OCI-LY1 (cell line): ENCODE measurements around the gene CMAS.

Experiments used
- H2AFZ ChIP-seq: fragments of 200-600 bp; sonication (generic), shearing (Covaris generic); 2 replicates; pipeline ENCODE4 v1.6.0; 2014; ENCODE audit warnings: antibody characterized with exemption, mild to moderate bottlenecking, low read length
- H3F3A ChIP-seq: fragments of 200-600 bp; sonication (generic), shearing (Covaris generic); 2 replicates; pipeline ENCODE4 v1.6.0; 2014; ENCODE audit warnings: mild to moderate bottlenecking, antibody characterized with exemption, low read length, moderate library complexity; ENCODE audit not compliant: insufficient read depth
- H3K27ac ChIP-seq: fragments of 200-600 bp; sonication (generic); 2 replicates; pipeline ENCODE4 v1.5.1; 2014; ENCODE audit warnings: low read length, mixed run types, mild to moderate bottlenecking, low read depth; ENCODE audit not compliant: poor library complexity, severe bottlenecking
- H3K27me3 ChIP-seq: fragments of 200-600 bp; sonication (generic); 2 replicates; pipeline ENCODE4 v1.6.0; 2014; ENCODE audit warnings: antibody characterized with exemption, mild to moderate bottlenecking, low read length, moderate library complexity; ENCODE audit not compliant: insufficient read depth
- H3K36me3 ChIP-seq: fragments of 200-600 bp; sonication (generic); 2 replicates; pipeline ENCODE4 v1.6.1; 2014; ENCODE audit warnings: mild to moderate bottlenecking, antibody characterized with exemption, low read length, moderate library complexity, mixed read lengths; ENCODE audit not compliant: insufficient read depth
- H3K4me1 ChIP-seq: fragments of 200-600 bp; sonication (generic); 2 replicates; pipeline ENCODE4 v1.5.1; 2014; ENCODE audit warnings: mild to moderate bottlenecking, low read length, moderate library complexity; ENCODE audit not compliant: insufficient read depth, severe bottlenecking
- H3K4me2 ChIP-seq: fragments of 200-600 bp; sonication (generic), shearing (Covaris generic); 2 replicates; pipeline ENCODE4 v1.6.1; 2014; ENCODE audit warnings: low read length
- H3K4me3 ChIP-seq: fragments of 200-600 bp; sonication (generic); 2 replicates; pipeline ENCODE4 v1.5.1; 2014; ENCODE audit warnings: low read length, low read depth, mild to moderate bottlenecking, mixed read lengths; ENCODE audit not compliant: poor library complexity, severe bottlenecking
- H3K79me2 ChIP-seq: fragments of 200-600 bp; shearing (Covaris generic); 2 replicates; pipeline ENCODE4 v1.6.1; 2016; ENCODE audit warnings: mixed run types, low read length, mixed read lengths; ENCODE audit not compliant: insufficient read depth
- H3K9ac ChIP-seq: fragments of 200-600 bp; sonication (generic), shearing (Covaris generic); 2 replicates; pipeline ENCODE4 v1.6.1; 2014; ENCODE audit warnings: mild to moderate bottlenecking, low read length, mixed read lengths
- H3K9me2 ChIP-seq: fragments of 200-600 bp; sonication (generic), shearing (Covaris generic); 2 replicates; pipeline ENCODE4 v1.6.1; 2014; ENCODE audit warnings: low read depth, mild to moderate bottlenecking, low read length, mixed read lengths
- H3K9me3 ChIP-seq: fragments of 200-600 bp; shearing (Covaris generic); 2 replicates; pipeline ENCODE4 v1.6.1; 2014; ENCODE audit warnings: low read length, mixed read lengths
- H4K20me1 ChIP-seq: fragments of 200-600 bp; sonication (generic), shearing (Covaris generic); 2 replicates; pipeline ENCODE4 v1.6.0; 2016; ENCODE audit warnings: mild to moderate bottlenecking, low read length; ENCODE audit not compliant: insufficient read depth
- EZH2 ChIP-seq: fragments of 200-600 bp; sonication (generic), shearing (Covaris generic); IDR thresholded peaks from 2 replicates; pipeline ENCODE4 v1.8.0; 2017; ENCODE audit warnings: borderline replicate concordance, mixed run types, mild to moderate bottlenecking, antibody characterized with exemption, low read length, moderate library complexity, mixed read lengths
- TF ChIP-seq, protein P1 (sequence below): fragments of 200-600 bp; sonication (generic), shearing (Covaris generic); IDR thresholded peaks from 2 replicates; pipeline ENCODE4 v1.5.1; 2017; ENCODE audit warnings: mild to moderate bottlenecking, antibody characterized with exemption, low read length, moderate library complexity, mixed read lengths

The CMAS gene

DNA sequence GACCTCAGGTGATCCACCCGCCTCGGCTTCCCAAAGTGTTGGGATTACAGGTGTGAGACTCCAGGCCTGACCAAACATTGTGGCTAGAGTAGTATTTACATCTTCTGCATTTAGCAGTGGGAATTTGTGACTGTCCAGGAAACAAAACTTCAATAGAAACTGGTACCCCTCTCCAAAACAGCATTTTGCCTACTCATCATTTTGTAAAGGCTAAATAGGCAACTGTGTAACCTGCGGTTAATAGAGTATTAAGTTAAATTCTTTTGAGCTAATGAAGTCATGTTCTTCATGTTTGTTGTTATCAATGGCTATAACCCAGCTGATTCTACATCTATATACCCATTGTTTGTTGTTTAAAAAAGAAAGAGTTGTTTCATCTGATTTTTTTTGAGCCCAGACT lies 8.1 kb downstream of the CMAS start:
- peaks cover 33% of the 10 kb centered on the region for H3K36me3 ChIP-seq
- H2AFZ ChIP-seq, result no peak overlapping the region
- H3K4me2 ChIP-seq, result no peak overlapping the region
- no peaks in the 10 kb centered on the region for H3K9me2 ChIP-seq
- no peaks in the 10 kb centered on the region for H3K9me3 ChIP-seq
- peaks cover 4% of the 10 kb centered on the region; the same call in 1 of the 2 replicates for H3K79me2 ChIP-seq
- no peaks in the 10 kb centered on the region for H4K20me1 ChIP-seq
- H3F3A ChIP-seq, result no peaks in the 10 kb centered on the region
- H3K27ac ChIP-seq, result no peak overlapping the region
- no peak for TF ChIP-seq EZH2
- TF ChIP-seq, protein P1, sequence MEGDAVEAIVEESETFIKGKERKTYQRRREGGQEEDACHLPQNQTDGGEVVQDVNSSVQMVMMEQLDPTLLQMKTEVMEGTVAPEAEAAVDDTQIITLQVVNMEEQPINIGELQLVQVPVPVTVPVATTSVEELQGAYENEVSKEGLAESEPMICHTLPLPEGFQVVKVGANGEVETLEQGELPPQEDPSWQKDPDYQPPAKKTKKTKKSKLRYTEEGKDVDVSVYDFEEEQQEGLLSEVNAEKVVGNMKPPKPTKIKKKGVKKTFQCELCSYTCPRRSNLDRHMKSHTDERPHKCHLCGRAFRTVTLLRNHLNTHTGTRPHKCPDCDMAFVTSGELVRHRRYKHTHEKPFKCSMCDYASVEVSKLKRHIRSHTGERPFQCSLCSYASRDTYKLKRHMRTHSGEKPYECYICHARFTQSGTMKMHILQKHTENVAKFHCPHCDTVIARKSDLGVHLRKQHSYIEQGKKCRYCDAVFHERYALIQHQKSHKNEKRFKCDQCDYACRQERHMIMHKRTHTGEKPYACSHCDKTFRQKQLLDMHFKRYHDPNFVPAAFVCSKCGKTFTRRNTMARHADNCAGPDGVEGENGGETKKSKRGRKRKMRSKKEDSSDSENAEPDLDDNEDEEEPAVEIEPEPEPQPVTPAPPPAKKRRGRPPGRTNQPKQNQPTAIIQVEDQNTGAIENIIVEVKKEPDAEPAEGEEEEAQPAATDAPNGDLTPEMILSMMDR, result no peak
- H3K4me1 ChIP-seq, result peaks cover 9% of the 10 kb centered on the region
- H3K4me3 ChIP-seq, result no peak overlapping the region
- H3K27me3 ChIP-seq, result no peaks in the 10 kb centered on the region
- H3K9ac ChIP-seq, result no peak overlapping the region

DNA sequence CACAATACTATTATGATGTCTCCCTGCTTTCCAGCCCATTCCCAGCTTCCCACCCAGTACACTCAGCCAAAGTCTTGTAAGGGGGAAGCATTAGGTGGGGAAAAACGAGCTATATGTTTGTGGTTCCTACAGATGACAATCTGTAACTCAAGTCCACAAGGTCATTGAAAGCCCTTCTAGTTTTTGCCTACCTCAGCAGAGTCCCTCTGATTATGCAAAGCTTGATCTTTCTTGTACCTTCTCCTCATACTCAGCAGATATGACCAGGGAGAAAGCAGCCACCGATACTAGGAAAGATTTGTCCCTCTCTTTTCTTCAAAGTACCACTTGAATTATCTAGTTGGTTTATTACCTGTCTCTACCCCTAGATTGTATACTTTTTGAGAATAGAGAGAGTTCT lies 10.6 kb downstream of the CMAS start:
- Histone ChIP-seq H3K4me2 (no peak overlapping the region), H3K36me3 (peaks cover 42% of the 10 kb centered on the region)

DNA sequence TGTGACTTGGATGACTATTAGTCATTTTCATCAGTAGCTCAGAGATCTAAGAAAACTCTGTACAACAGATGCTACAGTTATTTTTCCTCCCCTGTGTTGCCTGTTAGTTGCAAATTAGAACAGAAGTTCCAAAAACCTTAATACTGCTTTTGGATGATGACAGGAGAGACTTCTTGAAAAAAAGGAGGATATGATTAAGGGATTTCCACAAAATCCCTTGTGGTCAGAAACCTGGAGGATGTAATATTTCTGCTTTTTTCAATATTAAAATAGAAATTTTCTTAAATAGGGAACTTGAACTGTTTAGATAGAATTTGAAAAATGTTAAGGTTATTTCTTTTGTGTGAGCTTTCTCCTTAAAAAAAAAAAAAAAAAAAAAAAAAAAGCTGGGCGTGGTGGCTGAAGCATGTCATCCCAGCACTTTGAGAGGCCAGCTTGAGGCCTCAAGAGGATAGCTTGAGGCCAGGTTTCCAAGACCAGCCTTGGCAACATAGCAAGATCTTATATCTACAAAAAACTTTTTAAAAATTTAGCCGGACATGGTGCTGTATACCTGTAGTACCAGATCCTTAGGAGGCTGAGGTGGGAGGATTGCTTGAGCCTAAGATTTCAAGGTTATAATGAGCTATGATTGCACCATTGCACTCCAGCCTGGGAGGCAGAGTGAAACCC lies 14.1 kb downstream of the CMAS start:
- no peaks in the 10 kb centered on the region for H3K27me3 ChIP-seq
- no peak overlapping the region for H3K27ac ChIP-seq
- no peaks in the 10 kb centered on the region for H4K20me1 ChIP-seq
- H3K79me2 ChIP-seq, result no peaks in the 10 kb centered on the region
- H3K4me1 ChIP-seq, result no peaks in the 10 kb centered on the region
- no peak overlapping the region for H3K4me3 ChIP-seq
- no peak overlapping the region for H3K9ac ChIP-seq
- no peaks in the 10 kb centered on the region for H3K9me2 ChIP-seq
- no peaks in the 10 kb centered on the region for H3F3A ChIP-seq
- H3K9me3 ChIP-seq, result no peaks in the 10 kb centered on the region
- H3K36me3 ChIP-seq, result peaks cover 68% of the 10 kb centered on the region
- H3K4me2 ChIP-seq, result no peak overlapping the region
- H2AFZ ChIP-seq, result no peak overlapping the region
- TF ChIP-seq, protein P1, result no peak
- no peak for TF ChIP-seq EZH2

More for the DNA sequence above, 10.6 kb downstream of the CMAS start:
- Histone ChIP-seq H3K27ac (no peak overlapping the region), H3K4me1 (no peaks in the 10 kb centered on the region), H3F3A (no peaks in the 10 kb centered on the region), H3K27me3 (no peaks in the 10 kb centered on the region), H3K79me2 (no peaks in the 10 kb centered on the region; the same call in 1 of the 2 replicates), H2AFZ (no peak overlapping the region), H3K9me3 (no peaks in the 10 kb centered on the region), H3K9me2 (no peaks in the 10 kb centered on the region), H4K20me1 (no peaks in the 10 kb centered on the region), H3K4me3 (no peak overlapping the region), H3K9ac (no peak overlapping the region)
- TF ChIP-seq, protein P1, result no peak
- TF ChIP-seq EZH2, result no peak
